GM18907 (cell line): ENCODE measurements around the gene HOXB5.

Source experiments
- ATAC-seq: cut with Tn5 transposase; IDR thresholded peaks from one replicate; pipeline ENCODE4 v1.9.1; 2021; ENCODE audit warnings: mild to moderate bottlenecking, moderate library complexity; ENCODE audit not compliant: unreplicated experiment

HOXB5 gene

DNA sequence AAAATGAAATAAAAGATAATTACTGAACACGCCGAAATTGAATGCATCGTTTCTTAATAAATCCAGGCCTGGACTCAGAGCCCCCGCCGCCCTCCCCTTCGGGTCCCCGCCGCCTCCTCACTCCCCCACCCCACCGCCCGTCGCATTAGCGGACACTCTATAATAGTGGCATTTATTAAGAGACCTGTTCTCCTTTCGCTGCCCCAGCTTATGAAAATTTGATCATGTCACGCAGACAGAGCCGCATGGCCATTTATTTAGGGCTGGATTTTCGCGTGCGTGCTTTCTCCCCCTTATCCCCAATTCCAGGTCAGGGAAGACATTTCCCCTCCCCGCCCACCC lies 42.4 kb downstream of the HOXB5 start:
- no peak for ATAC-seq

DNA sequence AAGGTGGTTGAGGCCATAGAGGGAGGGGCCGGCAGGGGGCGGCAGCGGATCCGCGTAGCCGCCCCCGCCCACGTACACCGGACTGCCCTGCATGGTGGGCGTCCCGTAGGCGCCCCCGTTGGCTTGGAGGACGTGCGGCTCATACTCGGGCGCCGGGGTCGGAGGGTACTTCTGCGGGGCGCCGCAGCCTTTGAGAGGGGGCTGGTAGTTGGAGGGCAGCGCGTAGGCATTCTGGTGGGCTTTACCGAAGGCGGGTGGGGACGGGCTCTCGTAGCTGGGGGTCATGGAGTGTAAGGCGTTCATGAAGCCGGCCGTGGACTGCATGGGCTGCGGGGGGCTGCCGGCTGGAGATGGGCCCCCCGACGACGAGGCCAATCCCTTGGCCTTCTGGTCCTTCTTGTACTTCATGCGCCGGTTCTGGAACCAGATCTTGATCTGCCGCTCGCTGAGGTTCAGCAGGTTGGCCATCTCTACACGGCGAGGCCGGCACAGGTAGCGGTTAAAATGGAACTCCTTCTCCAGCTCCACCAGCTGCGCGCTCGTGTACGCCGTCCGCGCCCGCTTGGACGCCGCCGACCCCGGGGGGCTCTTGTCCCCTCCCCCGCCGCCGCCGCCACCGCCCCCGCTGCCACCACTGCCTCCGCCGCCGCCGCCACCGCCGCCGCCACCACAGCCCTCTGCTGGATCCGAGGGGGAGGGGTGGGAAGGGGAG lies 42.9 kb downstream of the HOXB5 start:
- no peak for ATAC-seq

DNA sequence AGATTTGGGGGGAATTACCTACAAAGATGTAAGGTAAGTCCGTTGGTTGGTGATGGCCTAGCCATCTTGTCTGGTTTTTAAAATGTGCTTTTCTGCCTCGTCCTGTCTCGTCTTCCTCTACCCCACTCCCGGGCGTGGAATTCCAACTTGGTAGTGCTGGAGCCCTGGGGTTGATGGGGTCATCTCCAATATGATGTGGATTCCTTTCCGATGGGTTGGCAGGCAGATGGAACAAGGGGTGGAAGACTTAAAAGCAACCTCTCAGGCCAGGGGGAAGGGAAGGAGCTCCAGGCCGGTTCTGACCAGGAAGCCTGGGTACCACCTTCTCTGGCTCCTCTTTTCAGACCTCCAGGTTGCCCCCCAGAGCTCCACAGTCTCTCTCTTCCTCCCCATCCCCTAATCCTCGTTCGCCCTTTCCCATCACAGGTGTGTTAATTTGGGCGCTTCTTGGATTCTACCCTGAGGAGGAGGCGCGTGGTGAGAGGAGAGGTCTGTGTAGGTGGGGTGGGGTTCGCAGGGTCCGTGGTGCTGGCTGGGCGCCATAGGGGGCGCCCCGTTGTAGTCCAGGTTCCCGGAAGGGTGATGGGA lies 43.6 kb downstream of the HOXB5 start:
- ATAC-seq = no peak

DNA sequence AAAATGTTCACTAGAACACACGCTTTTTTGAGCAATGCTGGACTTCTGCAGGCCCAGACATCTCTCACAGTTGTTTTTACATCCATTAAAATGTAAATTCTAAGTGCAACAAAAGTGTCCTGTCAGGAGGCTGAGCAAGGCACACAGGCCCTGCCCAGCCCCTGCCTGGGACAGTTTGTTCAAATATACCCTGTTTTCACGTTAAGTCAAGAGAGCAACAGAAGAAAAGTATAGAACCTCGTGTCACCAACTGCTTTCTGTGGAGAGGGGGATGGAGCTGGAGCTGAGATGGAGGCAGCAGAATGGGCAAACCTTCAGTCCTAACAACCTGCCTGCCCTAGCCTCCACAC lies 44.3 kb downstream of the HOXB5 start:
- ATAC-seq = no peak

DNA sequence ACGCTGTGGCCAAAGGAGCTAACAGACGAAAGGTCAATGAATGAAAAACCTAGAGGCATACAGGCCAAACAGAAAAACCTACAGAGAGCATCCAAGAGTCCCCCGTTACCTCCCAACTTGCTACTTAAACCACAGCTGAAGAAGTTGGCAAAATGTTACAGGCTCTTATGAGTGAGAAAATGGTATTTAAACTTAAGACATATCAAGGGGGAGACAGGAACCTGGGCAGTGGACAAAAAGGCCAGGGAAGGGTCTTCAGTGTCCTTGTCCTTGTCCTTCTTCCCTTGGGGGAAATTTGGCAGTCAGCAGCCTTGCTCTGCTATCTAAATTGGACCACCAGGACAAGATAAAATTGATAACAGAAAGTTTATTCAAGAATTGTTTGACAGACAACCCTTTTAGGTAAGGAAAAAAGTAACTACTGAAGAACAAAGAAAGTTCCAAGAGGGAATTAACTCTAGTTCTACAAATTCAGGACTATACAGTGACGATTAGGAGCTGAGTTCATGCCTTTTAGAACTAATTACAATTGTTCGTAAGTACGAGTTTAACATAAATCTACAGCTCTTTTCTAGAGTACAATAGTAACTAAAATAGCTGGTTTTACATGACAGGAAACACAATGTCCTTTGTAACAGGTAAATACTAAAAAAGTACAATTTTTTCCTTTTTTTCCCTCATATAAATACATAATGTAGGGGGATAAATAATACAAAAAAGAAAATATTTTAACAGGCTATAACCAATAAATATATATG lies 44.9 kb downstream of the HOXB5 start:
- no peak for ATAC-seq

DNA sequence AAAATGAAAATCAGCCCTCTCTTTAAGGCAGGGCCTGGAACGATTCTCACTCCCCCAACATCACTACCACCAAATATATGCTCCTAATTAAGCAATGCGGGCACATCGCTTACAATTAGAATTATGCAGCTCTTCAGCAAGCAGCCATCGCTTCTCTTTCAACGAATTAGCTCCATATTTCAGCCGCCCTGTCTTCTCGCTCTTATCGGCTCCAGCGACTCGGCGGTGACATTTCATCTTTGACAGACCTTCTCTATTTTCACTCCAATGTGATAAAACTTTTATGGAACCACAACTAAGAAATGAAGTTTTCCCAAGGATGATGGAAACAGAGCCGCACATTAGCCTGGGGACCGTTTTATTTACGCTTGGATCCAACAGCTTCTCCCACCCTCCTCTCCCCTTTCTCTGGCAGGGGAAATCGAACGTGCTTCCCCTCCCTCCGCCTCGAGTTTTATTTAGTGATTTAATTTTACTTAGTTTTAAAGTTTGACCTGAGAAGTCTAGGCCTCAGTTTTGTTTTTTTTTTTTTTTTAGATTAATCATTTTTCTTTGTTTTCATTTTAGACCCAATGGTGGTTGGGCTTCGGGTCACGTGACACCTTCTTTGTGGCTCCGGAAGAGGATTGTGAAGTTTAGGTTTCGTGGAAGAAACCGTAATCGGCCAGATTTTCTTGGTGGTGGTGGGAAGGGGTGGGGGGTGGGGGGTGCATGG lies 45.6 kb downstream of the HOXB5 start:
- ATAC-seq = no peak

DNA sequence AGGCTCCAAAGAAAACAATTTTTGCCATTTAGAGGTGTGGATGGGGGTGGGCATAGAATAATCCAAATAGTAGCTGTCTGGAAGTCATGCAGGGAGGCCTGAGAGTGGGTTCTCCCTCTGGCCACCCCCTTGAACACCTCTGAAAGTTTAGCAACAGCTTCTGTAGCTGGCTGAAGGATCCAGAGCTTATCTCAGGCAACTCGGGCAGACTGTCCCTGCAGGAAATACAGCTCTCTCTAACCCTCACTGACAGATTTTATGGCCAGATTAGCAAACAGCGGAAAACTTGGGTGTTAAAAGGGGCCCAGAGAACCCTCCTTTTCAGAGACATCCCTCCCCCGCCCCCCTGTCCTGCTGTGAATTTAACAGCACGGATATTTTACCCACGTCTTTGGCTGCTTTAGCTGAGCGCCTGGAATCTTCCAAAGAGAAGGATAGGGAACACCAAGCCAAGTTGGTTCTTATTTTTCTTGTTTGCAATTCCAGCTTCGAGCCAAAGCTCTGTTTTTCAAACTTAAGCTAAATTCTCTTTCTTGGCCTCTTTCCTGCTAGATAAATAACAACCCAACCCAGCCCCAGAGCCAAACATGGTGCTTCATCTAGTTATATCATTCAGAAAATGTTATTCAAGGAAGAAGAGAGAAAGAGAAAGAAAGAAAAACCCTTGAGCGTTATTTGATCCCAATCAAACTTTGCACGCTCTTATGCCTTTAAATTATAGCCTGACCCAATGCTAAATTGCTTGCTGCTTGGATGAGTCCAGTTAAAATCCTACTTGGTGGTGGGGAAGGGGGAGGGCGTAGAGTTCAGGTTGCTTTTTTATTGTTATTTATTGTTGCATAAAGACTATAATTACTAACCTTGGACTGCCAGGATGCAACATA lies 46.4 kb downstream of the HOXB5 start:
- ATAC-seq = no peak

DNA sequence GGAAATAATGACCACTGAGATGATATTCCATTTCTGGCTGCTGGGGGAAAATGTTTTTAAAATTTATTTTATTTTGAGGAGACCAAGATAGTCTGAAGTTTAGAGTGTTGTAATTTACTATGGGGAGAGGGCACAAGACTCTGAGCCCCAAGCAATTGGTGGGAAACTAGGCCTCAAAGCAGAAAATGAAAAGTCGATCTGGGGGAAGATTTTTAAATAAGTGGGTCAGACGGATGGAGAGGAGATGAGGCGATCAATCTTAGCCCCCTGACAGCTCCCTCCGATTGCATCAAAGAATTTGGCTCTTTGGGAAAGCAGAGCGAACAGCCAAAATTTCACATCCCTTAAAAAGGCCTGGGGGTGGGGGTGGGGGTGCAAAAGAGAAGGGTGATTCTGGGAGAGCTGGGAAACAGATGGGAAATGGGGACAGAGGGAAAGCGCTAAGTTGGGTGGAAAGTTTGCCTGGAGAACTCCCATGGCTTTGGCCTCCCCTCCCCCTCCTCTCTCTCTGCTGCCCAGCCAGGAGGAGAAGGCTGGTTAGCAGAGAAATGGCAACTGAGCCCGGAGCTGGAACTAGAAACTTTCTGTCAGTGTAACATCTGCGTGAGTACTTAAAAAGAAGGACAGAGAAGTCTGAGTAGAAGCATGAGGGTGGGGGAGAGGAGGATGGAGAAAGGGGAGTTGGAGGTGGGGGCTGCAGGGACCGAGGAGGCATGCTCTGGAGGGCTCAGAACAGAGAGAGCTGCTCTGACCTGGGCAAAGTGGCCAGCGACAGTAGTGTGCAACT lies 47.2 kb downstream of the HOXB5 start:
- no peak for ATAC-seq

DNA sequence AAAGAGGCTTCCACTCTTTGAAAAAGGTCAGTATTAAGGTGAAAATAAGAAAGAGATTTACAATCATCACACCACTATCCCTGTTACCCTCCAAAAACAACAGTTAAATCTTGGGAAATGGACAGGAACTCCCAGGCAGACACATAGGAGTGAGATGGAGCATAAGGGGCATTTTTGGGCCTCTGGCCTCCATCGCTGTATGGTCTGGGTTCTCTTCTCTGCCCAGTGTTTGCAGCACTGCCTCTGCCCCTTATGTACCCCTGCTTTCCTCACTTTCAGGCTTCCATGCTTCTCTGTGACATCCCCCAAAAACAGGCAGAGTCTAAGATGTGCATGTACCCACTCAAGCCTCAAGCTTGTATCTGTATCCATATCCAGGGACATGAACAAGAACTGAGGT lies 48.0 kb downstream of the HOXB5 start:
- ATAC-seq = no peak

DNA sequence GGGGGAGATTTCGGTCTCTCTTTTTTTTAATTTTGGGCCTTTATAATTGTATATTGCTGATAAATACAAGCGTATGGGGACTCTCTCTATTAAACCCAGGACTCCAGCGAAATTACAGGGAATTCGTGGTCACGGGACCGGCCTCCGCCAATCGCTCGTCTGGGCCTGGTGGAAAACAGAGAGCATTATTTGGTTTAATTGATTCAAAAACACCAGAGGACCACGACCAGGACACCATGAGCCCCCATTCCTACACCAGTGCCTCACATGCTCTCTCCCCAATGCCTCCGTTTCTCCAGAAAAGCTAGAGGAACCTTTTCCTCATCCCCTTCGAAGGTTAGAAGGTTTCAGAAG lies 48.6 kb downstream of the HOXB5 start, which contains the start of gene HOXB2:
Gene HOXB2 (minus strand): TSS at position 88 of the 354 bp plus-strand sequence. CDS start 198 bp downstream, outside the sequence.
- ATAC-seq = no peak

DNA sequence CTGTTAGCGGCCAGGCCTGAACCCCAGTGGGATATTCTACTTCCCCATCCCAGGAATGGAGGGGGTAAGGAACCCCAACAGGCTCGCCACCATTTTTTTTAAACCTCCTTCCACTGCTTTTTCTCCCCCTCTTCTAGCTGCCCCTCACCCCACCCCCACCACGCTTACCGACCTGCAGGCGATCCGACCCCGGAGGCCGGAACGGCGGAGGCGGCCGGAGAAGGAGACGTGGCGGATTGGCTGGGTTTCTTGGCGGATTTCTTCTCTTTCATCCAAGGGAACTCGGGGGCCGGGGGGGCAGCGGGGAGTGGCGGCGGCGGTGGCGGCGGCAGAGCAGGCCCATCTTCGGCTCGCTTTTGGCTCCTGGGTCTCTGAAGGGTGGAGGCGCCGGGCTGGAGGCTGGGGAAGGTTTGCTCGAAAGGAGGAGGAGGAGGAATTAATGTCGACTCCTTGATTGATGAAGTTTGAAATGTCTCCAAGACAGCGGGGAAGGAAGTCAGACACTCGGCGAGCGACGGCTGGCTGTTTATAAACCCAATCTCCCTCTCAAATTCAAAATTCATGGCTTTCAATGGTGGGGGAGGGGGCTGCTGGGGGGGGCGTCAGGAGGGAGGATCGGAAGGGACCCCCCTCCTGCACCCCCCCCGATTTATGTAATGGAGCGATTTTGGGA lies 49.1 kb downstream of the HOXB5 start:
- ATAC-seq = no peak

DNA sequence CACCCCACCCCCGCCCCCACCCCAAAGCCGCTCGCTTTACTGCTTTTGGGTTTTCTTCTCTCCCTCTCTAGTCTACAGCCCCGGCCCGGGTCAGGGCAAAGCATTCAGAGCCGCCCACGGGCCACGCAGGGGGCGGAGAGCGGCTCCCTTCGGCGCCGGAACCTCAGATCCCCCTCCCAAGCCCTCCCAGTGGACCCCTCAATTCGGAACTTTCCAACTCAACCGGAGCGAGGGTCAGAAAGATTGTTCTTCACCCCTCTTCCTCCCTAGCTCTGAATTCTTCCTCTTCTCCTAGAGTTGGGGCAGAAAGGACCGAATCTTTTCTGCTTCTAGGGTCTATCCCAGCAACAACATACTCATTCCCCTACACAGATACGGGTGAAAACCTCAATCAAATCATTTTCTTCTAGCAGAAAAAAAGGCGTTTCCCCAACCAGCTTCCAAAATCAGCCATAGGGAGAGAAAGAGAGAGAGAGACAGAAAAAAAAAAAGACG lies 49.7 kb downstream of the HOXB5 start:
- no peak for ATAC-seq

DNA sequence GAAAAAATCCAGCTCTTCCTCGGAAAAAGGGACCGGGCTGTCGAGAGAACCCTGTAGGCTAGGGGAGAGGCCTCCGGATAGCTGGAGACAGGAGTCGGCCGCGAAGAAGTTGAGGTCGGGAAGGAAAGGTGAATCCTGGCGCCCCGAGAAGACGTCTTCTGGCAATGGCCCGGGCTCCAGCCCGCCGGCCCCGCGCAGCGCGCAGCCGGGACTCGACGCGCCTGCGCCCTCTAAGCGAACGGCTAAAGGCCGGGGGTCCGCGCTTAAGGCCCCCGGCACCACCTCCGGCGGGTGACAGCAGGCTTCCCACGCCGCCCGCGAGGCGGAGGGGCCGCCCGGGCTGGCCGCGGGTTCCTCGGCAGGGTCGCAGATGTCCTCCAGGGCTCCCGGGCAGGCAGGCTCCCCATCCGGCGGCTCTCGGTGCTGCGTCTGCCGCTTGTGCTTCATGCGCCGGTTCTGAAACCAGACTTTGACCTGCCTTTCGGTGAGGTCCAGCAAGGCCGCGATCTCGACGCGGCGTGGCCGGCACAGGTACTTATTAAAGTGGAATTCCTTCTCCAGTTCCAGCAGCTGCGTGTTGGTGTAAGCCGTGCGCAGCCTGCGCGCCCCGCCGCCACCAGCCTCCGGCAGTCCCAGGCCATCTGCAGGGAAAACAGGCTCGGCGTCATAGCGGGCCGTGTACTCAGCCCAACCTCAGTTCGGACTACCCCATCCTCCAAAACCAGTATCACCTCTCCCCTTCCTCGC lies 50.3 kb downstream of the HOXB5 start:
- ATAC-seq = peak; percentile 55

DNA sequence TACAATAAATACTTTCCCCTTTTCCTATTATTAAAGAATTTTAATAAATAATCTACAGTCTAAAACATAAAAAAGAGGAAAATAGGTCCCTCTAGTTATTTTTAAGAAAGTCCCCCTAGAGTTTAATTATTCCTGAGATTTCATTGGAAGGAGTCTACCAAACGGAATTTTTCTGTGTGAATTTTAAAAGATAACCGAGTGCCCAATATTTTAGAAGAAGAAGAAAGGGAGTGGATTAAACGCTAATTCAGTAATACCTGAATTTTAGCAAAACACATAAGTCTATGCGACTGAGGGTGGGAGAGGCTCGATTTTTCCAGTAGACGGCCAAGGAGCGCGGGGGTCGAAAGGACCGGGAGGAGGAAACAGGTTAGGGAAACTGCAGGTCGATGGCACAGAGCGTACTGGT lies 50.9 kb downstream of the HOXB5 start:
- ATAC-seq = no peak

DNA sequence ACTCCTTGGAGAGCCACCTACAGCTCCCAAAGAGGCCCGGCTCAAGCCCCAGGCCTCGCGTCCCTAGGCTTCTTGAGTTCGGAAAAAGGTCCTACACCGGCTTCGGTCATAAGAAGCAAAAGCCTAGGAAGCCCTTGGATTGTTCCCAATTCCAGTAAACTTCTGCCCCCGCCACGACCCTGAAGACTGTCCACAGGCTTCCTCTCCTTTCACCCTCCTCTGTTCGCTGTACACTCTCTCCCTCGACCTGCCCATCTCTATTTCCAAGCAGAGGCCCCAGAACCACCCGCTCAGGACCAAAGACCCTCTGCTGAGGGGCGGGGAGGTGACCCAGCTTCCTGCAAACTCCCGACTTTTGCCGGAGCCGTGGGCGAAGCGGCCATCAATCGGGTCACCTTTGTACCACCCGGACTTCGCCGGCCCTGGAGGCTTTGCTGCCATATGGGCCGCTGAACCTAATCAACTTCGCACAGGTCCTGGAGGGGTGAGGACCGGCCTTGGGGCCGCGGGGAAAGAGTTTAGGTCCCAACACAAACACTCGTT lies 51.4 kb downstream of the HOXB5 start:
- ATAC-seq = no peak

DNA sequence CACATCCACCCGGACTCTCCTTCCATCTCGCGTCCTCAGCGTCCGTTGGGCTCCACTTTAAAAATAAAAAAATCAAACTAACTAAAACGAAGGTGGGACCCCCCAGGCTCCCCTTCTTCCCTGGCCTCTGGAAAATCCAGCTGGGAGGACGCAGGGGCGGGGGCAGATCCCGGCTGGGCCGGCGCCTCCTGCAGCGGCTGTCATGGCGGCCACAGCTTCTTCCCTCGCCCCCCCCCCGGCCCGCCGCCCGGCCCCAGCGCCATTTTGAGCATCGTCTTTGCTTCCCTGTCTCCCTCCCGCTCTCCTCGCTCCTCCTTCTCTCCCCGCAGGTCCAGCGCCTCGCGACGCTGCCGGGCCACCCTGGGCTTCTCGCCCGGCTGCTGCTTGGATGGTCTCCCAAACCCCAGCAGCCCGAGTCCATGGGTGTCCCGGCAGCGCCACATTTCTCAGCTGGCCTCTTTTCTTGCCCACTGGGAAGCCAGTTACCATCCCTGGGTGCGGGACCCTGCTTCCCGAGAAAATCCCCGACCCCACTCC lies 51.9 kb downstream of the HOXB5 start:
- no peak for ATAC-seq
